Peyer's patch (tissue), 4 donors: ENCODE data around the gene ETFA.

Experiments
- POLR2A ChIP-seq, 2 donors: fragments of 450-650 bp; IDR thresholded peaks; one replicate each; pipeline ENCODE4 v1.5.1; 2017; ENCODE audit warnings: antibody characterized with exemption in 2 of 2, mild to moderate bottlenecking in 2 of 2, moderate library complexity in 2 of 2
- TF ChIP-seq, protein P1 (sequence below), 6 experiments: fragments of 450-650 bp in 4 of 6; fragments of 200-600 bp in 2 of 6; sonication (generic) in 1 of 6; IDR thresholded peaks; one replicate each; pipeline ENCODE4 v1.5.1; 2017 to 2019; ENCODE audit warnings: antibody characterized with exemption in 6 of 6, mild to moderate bottlenecking in 3 of 6, moderate library complexity in 1 of 6

DNA sequence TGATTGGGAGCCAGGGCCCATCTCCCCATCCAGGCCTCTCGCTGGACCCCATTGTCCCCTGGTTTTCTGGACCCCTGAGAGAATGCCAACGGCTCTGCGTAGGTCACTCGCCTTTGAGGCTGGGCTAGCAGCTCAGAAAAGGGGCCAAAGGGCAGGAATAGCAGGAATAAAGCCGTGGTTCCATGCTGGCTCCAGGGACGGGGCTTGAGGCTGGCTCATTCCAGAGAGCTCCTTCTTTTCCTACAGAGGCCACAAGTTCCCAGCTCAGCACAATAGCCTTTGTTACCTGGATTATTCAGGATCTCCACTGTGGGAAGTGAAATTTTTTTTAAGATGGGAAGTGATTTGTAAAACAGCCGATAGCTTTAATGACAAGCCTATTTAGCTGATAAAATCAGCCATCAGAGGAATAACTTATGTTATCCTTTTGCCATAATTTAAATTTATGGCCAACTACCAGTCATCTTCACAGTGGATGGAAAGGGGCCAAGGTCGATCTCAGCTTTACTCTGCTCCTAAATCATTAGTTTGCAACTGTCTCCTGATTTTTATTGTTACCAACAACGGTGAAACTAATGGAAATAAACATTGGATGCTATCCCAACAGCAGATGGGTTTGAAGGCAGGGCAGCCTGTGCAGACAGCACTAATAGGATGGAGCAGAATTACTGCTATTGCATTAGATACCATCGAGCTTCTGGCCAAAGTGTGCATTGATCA is 127.2 kb downstream of the ETFA start:
- TF ChIP-seq POLR2A (IDR thresholded peaks at IDR 0.05) = no peak
- TF ChIP-seq, protein P1, sequence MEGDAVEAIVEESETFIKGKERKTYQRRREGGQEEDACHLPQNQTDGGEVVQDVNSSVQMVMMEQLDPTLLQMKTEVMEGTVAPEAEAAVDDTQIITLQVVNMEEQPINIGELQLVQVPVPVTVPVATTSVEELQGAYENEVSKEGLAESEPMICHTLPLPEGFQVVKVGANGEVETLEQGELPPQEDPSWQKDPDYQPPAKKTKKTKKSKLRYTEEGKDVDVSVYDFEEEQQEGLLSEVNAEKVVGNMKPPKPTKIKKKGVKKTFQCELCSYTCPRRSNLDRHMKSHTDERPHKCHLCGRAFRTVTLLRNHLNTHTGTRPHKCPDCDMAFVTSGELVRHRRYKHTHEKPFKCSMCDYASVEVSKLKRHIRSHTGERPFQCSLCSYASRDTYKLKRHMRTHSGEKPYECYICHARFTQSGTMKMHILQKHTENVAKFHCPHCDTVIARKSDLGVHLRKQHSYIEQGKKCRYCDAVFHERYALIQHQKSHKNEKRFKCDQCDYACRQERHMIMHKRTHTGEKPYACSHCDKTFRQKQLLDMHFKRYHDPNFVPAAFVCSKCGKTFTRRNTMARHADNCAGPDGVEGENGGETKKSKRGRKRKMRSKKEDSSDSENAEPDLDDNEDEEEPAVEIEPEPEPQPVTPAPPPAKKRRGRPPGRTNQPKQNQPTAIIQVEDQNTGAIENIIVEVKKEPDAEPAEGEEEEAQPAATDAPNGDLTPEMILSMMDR (IDR thresholded peaks at IDR 0.05) = no peak
